HG02981 (cell line): ENCODE measurements around the gene CDH20.
"Not testable (repeated sequence)": the region's sequence is repeated elsewhere in the genome, so short reads cannot be mapped to it uniquely, and the experiment has no call there.

Source experiments
- ATAC-seq: cut with Tn5 transposase; IDR thresholded peaks from one replicate; pipeline ENCODE4 v1.9.1; 2021; ENCODE audit warnings: mild to moderate bottlenecking, moderate library complexity; ENCODE audit not compliant: unreplicated experiment

Gene CDH20

GRCh38 chr18:61340148-61340547 is 6.9 kb downstream of the CDH20 start:
- ATAC-seq, result no peak

GRCh38 chr18:61348230-61348629 is 15.0 kb downstream of the CDH20 start:
- no peak for ATAC-seq

GRCh38 chr18:61350578-61350977 is 17.3 kb downstream of the CDH20 start:
- ATAC-seq, result no peak

- ATAC-seq, result no peak
Measured at GRCh38 chr18:61352059-61352458, 18.8 kb downstream of the CDH20 start.

GRCh38 chr18:61352611-61353010 is 19.4 kb downstream of the CDH20 start:
- ATAC-seq, result no peak

- peak; percentile 96 for ATAC-seq
Measured at GRCh38 chr18:61360404-61361383, 27.5 kb downstream of the CDH20 start.

GRCh38 chr18:61362511-61362910 is 29.3 kb downstream of the CDH20 start:
- ATAC-seq, result no peak

GRCh38 chr18:61364953-61365352 is 31.7 kb downstream of the CDH20 start:
- ATAC-seq, result no peak

GRCh38 chr18:61368001-61368400 is 34.8 kb downstream of the CDH20 start:
- no peak for ATAC-seq

- not testable (repeated sequence) for ATAC-seq
Measured at GRCh38 chr18:61369671-61370070, 36.4 kb downstream of the CDH20 start.

GRCh38 chr18:61371111-61371510 is 37.9 kb downstream of the CDH20 start:
- no peak for ATAC-seq

- ATAC-seq, result no peak
Measured at GRCh38 chr18:61379827-61380226, 46.6 kb downstream of the CDH20 start.

GRCh38 chr18:61388010-61388409 is 54.8 kb downstream of the CDH20 start:
- ATAC-seq, result no peak

- ATAC-seq, result no peak
Measured at GRCh38 chr18:61394983-61395382, 61.8 kb downstream of the CDH20 start.

GRCh38 chr18:61397222-61397621 is 64.0 kb downstream of the CDH20 start:
- no peak for ATAC-seq

GRCh38 chr18:61398961-61399705 is 65.9 kb downstream of the CDH20 start:
- no peak for ATAC-seq

GRCh38 chr18:61400016-61400635 is 66.9 kb downstream of the CDH20 start:
- ATAC-seq, result no peak

GRCh38 chr18:61400716-61401115 is 67.5 kb downstream of the CDH20 start:
- ATAC-seq, result no peak

GRCh38 chr18:61402726-61403125 is 69.5 kb downstream of the CDH20 start:
- no peak for ATAC-seq

GRCh38 chr18:61413396-61413795 is 80.2 kb downstream of the CDH20 start:
- no peak for ATAC-seq

GRCh38 chr18:61414086-61414485 is 80.9 kb downstream of the CDH20 start:
- ATAC-seq, result no peak
